A673 (cell line): Measurements from ENCODE around the gene MRGPRE. TPM values are rescaled to one million over a fixed set of nuclear protein-coding genes. Genes with fewer than 3 reads are reported as not detected.

Experiments used
- BruUV-seq: library from RNA; stranded (reverse); fragments of 400-500 nt; replicated peaks from 2 replicates; lab custom pipeline; 2021; lab: Mats Ljungman, UMichigan
- CTCF ChIA-PET: fragments of 300-600 bp; sonication (Branson Sonifier 250); formaldehyde crosslinking; loops from one replicate; lab custom pipeline; 2022; ENCODE audit warnings: antibody characterized with exemption; lab: Charles Lee
- POLR2A ChIA-PET: fragments of 300-600 bp; sonication (Branson Sonifier 250); formaldehyde crosslinking; loops from one replicate; lab custom pipeline; 2022; ENCODE audit warnings: antibody characterized with exemption; ENCODE audit not compliant: low non-redundant PET; lab: Charles Lee
- DNase-seq: peaks from one replicate; pipeline ENCODE4 v3.0.0-alpha.2; 2015; ENCODE audit warnings: low spot score
- H3K27ac ChIP-seq: fragments of 200-600 bp; sonication (generic); 2 replicates; pipeline ENCODE4 v1.5.1; 2016; ENCODE audit warnings: mixed run types, low read depth, mild to moderate bottlenecking, mixed read lengths, antibody characterized with exemption, low read length; ENCODE audit not compliant: poor library complexity, severe bottlenecking
- H3K27me3 ChIP-seq: fragments of 200-600 bp; sonication (generic); replicated peaks from 2 replicates; pipeline ENCODE4 v1.6.1; 2017; ENCODE audit warnings: mixed run types, low read depth, mild to moderate bottlenecking, mixed read lengths, antibody characterized with exemption, low read length; ENCODE audit not compliant: insufficient read depth, poor library complexity
- H3K36me3 ChIP-seq: fragments of 200-600 bp; sonication (generic); 2 replicates; pipeline ENCODE4 v1.6.1; 2016; ENCODE audit warnings: mixed run types, mild to moderate bottlenecking, mixed read lengths, antibody characterized with exemption, low read length; ENCODE audit not compliant: insufficient read depth, poor library complexity, severe bottlenecking
- H3K4me1 ChIP-seq: fragments of 200-600 bp; sonication (generic); 2 replicates; pipeline ENCODE4 v1.6.1; 2017; ENCODE audit warnings: mixed run types, mild to moderate bottlenecking, mixed read lengths, antibody characterized with exemption, low read length; ENCODE audit not compliant: insufficient read depth, poor library complexity, severe bottlenecking
- H3K4me3 ChIP-seq: fragments of 200-600 bp; sonication (generic); 2 replicates; pipeline ENCODE4 v1.5.1; 2016; ENCODE audit warnings: low read depth, mixed run types, mild to moderate bottlenecking, mixed read lengths, low read length; ENCODE audit not compliant: poor library complexity, severe bottlenecking
- H3K9me3 ChIP-seq: fragments of 200-600 bp; sonication (generic); 2 replicates; pipeline ENCODE4 v1.6.1; 2016; ENCODE audit warnings: mixed run types, low read depth, mild to moderate bottlenecking, mixed read lengths, antibody characterized with exemption, low read length; ENCODE audit not compliant: poor library complexity, severe bottlenecking
- CTCF ChIP-seq: fragments of 300-800, 200-600 bp; sonication (generic); conservative IDR thresholded peaks from 2 replicates; pipeline ENCODE4 v1.5.1; 2017; ENCODE audit warnings: low read depth, mild to moderate bottlenecking, antibody characterized with exemption, low read length, moderate library complexity, mixed read lengths
- EZH2 ChIP-seq: fragments of 200-600 bp; sonication (generic); IDR thresholded peaks from 2 replicates; pipeline ENCODE4 v1.6.1; 2017; ENCODE audit warnings: borderline replicate concordance, low read depth, mild to moderate bottlenecking, mixed read lengths, antibody characterized with exemption, low read length; ENCODE audit not compliant: poor library complexity, severe bottlenecking
- intact Hi-C: fragments of 100-400 bp; cut with micrococcal nuclease; formaldehyde crosslinking; loops from one replicate; pipeline ENCODE4 v1.10.0; 2022; ENCODE audit not compliant: unreplicated experiment
- total RNA-seq: library from RNA; stranded (reverse); gene quantifications from 2 replicates; pipeline ENCODE4 v1.2.3, GENCODE V29; 2021

Gene MRGPRE
- total RNA-seq, 1 experiment from 2014 or later = not detected

- Histone ChIP-seq H3K27me3 (peaks cover 19% of the 10 kb centered on the region), H3K36me3 (no peaks in the 10 kb centered on the region), H3K4me1 (no peaks in the 10 kb centered on the region), H3K4me3 (no peak overlapping the region), H3K9me3 (no peaks in the 10 kb centered on the region), H3K27ac (no peak overlapping the region)
- CTCF ChIA-PET = no interaction called here
- TF ChIP-seq EZH2 (no peak), CTCF (no peak)
- POLR2A ChIA-PET = no interaction called here
- intact Hi-C loops = no loop called here
- DNase-seq = no peak
- BruUV-seq = no TSS peak
Measured at GRCh38 chr11:3201112-3201581, 31.1 kb downstream of the MRGPRE start.

DNA sequence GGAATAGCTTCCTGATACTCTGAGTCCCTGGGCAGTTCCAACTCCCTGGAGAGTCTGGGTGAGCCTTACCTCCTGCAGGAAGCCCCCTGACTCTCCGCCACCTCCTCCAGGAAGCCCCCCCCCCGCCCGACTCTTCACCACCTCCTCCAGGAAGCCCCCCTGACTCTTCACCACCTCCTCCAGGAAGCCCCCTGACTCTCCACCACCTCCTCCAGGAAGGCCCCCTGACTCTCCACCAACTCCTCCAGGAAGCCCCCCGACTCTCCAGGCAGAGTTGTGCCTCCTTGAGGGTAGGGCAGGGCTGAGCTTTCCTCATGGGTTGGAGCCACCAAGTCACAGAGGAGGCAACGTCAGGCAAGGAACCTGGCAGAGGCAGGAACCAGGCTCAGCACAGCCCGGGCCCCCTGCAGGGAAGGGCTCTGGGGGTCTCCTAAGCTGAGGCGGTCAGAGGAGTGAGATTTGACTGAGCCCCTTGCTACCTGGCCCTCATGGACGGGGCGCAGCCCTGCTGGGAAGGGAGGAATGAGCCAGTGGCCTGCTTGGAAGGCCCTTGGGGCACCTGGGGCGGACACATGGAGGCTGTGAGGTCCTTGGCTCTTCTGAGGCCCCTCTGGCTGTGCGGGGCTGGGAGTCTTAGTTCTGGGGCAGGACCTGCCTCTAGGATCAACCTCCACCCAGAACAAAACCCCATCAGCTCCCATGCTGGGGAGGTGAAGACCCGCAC, 31.7 kb downstream of the MRGPRE start:
- H3K27ac ChIP-seq = no peak overlapping the region
- H3K4me3 ChIP-seq = no peak overlapping the region
- POLR2A ChIA-PET = no interaction called here
- intact Hi-C loops = no loop called here
- CTCF ChIA-PET = no interaction called here
- no TSS peak for BruUV-seq
- no peaks in the 10 kb centered on the region for H3K4me1 ChIP-seq
- DNase-seq = no peak
- no peak for TF ChIP-seq EZH2
- no peak for TF ChIP-seq CTCF
- H3K36me3 ChIP-seq = no peaks in the 10 kb centered on the region
- H3K27me3 ChIP-seq = peaks cover 19% of the 10 kb centered on the region
- H3K9me3 ChIP-seq = no peaks in the 10 kb centered on the region

DNA sequence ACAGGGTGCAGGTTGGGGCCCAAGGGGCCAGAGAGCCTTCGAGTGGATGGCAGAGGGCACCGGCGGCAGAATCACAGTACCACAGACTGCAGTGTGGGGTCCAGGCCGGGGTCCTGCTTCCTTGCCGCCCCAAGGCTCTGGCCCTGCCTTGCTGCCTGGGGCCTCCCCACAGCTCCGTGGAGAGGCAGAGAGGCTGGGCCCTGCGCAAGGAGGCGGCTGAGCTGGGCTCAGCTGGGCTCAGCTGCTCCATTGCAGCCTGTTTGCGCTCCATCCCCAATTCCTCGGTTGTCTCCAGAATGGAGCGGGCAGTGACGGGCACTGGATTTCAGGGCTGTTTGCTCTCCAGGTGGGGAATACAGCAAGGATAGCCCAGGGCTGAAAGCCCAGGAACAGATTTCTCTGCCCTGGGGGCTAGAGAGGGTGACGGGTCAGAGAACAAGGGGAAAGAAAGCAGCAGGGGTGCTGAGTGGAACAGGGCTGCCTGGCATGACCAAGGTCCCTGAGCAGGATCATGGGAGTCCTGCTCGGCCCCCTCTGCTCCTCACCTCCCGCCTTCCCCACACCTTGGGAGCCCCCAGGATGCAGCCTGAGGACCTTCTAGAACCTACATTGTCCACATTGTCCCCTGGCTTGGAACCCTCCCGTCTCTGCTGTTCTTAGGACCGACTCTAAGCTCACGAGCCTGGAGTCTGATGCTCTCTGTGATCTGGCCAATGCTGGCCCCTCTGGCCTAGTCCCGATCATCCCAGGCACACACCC, 32.5 kb downstream of the MRGPRE start:
- Histone ChIP-seq H3K36me3 (no peaks in the 10 kb centered on the region), H3K27ac (no peak overlapping the region), H3K9me3 (no peaks in the 10 kb centered on the region), H3K27me3 (peaks cover 19% of the 10 kb centered on the region), H3K4me3 (no peak overlapping the region), H3K4me1 (no peaks in the 10 kb centered on the region)
- no peak for DNase-seq
- TF ChIP-seq CTCF = no peak
- no peak for TF ChIP-seq EZH2
- CTCF ChIA-PET = no interaction called here
- intact Hi-C loops = no loop called here
- POLR2A ChIA-PET = no interaction called here
- no TSS peak for BruUV-seq
